Adrenal gland (tissue), 12 donors: ENCODE measurements around the gene SMC1B. TPM values are rescaled to one million over a fixed set of nuclear protein-coding genes. Genes with fewer than 3 reads are reported as not detected.

ENCODE experiments used
- DNase-seq, 7 donors: peaks; one replicate each; pipeline ENCODE4 v3.0.0-alpha.2; 2019 to 2020
- H3K27ac ChIP-seq, 5 donors: fragments of 200-600 bp; sonication (generic) in 4 of 5; 1 replicate in 3 of 5; 2 replicates in 2 of 5; pipeline versions ENCODE4 v1.5.1 to v1.8.0; 2016 to 2020; ENCODE audit warnings: mild to moderate bottlenecking in 1 of 5
- H3K27me3 ChIP-seq: fragments of 200-600 bp; 2 replicates; pipeline ENCODE4 v1.8.0; 2021
- H3K36me3 ChIP-seq, 2 donors: fragments of 200-600 bp; replicated peaks in 1 of 2; 1 replicate in 1 of 2; 2 replicates in 1 of 2; pipeline versions ENCODE4 v1.5.1 to v1.8.0; 2018 to 2022
- H3K4me1 ChIP-seq, 2 donors: fragments of 200-600 bp; replicated peaks in 1 of 2; 1 replicate in 1 of 2; 2 replicates in 1 of 2; pipeline versions ENCODE4 v1.5.1 to v1.8.0; 2018 to 2021
- H3K4me3 ChIP-seq, 4 donors: fragments of 200-600 bp; sonication (generic) in 3 of 4; one replicate each; pipeline ENCODE4 v1.5.1; 2016 to 2018
- H3K9me3 ChIP-seq, 3 donors: fragments of 200-600 bp; sonication (generic) in 1 of 3; replicated peaks in 1 of 3; 1 replicate in 2 of 3; 2 replicates in 1 of 3; pipeline versions ENCODE4 v1.5.1 to v1.8.0; 2016 to 2021
- POLR2A ChIP-seq, 2 donors: fragments of 450-650 bp; IDR thresholded peaks; one replicate each; pipeline ENCODE4 v1.6.1; 2017; ENCODE audit warnings: antibody characterized with exemption in 2 of 2, mild to moderate bottlenecking in 2 of 2, moderate library complexity in 1 of 2
- WGBS, 4 donors: extraction: QIAGEN DNeasy Blood & Tissue Kit in 2 of 4; methylation state at CpG; one replicate each; pipeline versions ENCODE4 v1.1.5 to v1.1.7; 2013 to 2017; 5-methylcytosine and 5-hydroxymethylcytosine counted together
- intact Hi-C, 2 donors: fragments of 100-400 bp; cut with DNase I; formaldehyde crosslinking; loops; one replicate each; pipeline versions ENCODE4 v1.14.1 to v1.15.0; 2022 to 2023
- polyA plus RNA-seq, 3 donors: library from polyadenylated mRNA; stranded (reverse); fragments of 200-250 nt in 2 of 3; fragments of 350-450 nt in 1 of 3; fragmentation: Illumina TruSeq in 1 of 3; extraction: RNeasy Lipid Tissue Mini Kit (QIAGEN cat#74804) in 1 of 3; gene quantifications; one replicate each; pipeline ENCODE4 v1.2.3, GENCODE V29; 2013 to 2014
- total RNA-seq, 9 donors: library from RNA; depleted of rRNA in 4 of 9; stranded (reverse); fragments of >200 nt in 4 of 9; fragments of 120-200 nt in 1 of 9; fragmentation: NEBNext Ultra II Directional in 1 of 9; extraction: Animal tissue kit (Norgen Biotek cat#: 25700) in 1 of 9; gene quantifications; one replicate each; pipeline versions ENCODE4 v1.1.0 to v1.2.4, GENCODE V29; 2013 to 2023
- TF ChIP-seq, protein P1 (sequence below), 6 experiments: fragments of 450-650 bp in 4 of 6; fragments of 200-600 bp in 2 of 6; sonication (generic) in 1 of 6; IDR thresholded peaks; 1 replicate in 5 of 6; 2 replicates in 1 of 6; pipeline versions ENCODE4 v1.5.1 to v1.8.0; 2016 to 2021; ENCODE audit warnings: antibody characterized with exemption in 6 of 6, mild to moderate bottlenecking in 2 of 6, moderate library complexity in 1 of 6
- donor health status: healthy with polysubstance abuse.
- donor health status: Bipolar disorder and iron deficiency.
- donor health status: DM: yes; HTN: yes; CAD: no.
- donor health status: DM: no; HTN: no; CAD: no.
- donor health status: DM: no; HTN: no; CAD: no.
- donor health status: DM: yes; HTN: yes; CAD: no.

Gene SMC1B
- total and polyA plus RNA-seq, 12 donors: 0.06 TPM; not detected in 11

GRCh38 chr22:45402466-45402985, 10.9 kb downstream of the SMC1B start:
- WGBS, 4 donors: 73 to 82% (median 75%) methylated on average over 3 of the region's 3 CpGs
- Histone ChIP-seq H3K4me1 (no peaks in the 10 kb centered on the region), H3K9me3 (no peaks in the 10 kb centered on the region), H3K36me3 (no peaks in the 10 kb centered on the region), H3K27ac (no peak overlapping the region), H3K27me3 (no peaks in the 10 kb centered on the region), H3K4me3 (no peak overlapping the region)
- intact Hi-C loops: no loop called here
- DNase-seq: no peak
- TF ChIP-seq, protein P1, sequence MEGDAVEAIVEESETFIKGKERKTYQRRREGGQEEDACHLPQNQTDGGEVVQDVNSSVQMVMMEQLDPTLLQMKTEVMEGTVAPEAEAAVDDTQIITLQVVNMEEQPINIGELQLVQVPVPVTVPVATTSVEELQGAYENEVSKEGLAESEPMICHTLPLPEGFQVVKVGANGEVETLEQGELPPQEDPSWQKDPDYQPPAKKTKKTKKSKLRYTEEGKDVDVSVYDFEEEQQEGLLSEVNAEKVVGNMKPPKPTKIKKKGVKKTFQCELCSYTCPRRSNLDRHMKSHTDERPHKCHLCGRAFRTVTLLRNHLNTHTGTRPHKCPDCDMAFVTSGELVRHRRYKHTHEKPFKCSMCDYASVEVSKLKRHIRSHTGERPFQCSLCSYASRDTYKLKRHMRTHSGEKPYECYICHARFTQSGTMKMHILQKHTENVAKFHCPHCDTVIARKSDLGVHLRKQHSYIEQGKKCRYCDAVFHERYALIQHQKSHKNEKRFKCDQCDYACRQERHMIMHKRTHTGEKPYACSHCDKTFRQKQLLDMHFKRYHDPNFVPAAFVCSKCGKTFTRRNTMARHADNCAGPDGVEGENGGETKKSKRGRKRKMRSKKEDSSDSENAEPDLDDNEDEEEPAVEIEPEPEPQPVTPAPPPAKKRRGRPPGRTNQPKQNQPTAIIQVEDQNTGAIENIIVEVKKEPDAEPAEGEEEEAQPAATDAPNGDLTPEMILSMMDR (IDR thresholded peaks at IDR 0.05): no peak
- TF ChIP-seq POLR2A (IDR thresholded peaks at IDR 0.05): no peak

DNA sequence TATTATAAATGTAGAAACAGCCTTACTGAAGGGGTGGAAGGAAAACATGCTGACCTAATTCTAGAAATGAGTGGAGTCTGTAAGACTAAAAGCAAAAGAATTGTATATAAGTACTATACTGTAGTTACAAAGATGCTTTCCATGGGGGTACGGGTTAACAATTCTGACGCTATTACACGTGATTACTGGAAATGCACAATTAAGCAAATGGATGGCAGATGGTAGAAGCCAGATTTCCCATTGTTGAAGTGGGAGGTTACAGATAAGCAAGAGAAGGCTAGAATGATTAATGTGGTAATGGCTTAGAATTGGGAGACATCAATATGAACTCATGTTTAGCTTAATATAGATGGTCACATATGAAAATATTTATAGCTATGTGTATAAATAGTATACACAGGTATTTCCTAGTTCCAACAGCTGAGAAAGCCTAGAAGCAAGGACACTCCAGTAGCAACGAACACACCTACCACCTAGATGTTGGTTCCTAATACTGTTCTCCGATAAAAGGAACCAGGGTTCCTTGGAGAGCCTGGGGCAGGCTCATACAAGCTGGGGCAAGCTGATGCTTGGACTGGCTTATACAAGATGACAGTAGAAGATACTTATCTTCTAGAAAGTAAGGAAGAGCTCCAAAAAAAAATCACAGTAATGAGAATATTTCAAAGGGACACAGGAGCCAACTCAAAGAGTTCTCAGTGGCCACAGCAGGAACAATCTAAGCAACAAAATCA, 13.5 kb downstream of the SMC1B start:
- Histone ChIP-seq H3K36me3 (no peaks in the 10 kb centered on the region), H3K27me3 (no peaks in the 10 kb centered on the region), H3K4me3 (no peak overlapping the region), H3K9me3 (no peaks in the 10 kb centered on the region), H3K4me1 (no peaks in the 10 kb centered on the region), H3K27ac (no peak overlapping the region)
- 83 to 91% (median 89%) methylated on average over 5 of the region's 5 CpGs for WGBS, 4 donors
- intact Hi-C loops: no loop called here
- TF ChIP-seq, protein P1 (IDR thresholded peaks at IDR 0.05): no peak
- TF ChIP-seq POLR2A (IDR thresholded peaks at IDR 0.05): no peak
- no peak for DNase-seq

DNA sequence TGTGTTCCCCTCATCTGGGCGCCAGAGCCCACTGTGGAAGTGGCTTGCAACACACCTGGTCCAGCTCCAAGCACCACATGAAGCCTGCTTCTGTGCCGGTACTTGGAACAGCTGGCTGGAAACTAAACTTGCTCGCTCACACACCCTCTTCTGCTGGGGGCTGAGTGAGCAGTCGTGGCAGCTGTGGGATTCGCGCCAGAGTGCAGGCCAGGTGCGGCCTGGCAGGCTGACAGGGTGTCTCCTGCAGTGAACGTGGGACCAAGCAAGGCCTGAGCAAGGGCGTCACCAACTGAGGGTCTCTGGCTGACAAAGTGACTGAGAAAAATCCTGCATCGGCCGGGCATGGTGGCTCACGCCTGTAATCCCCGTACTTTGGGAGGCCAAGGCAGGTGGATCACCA, 15.2 kb downstream of the SMC1B start:
- H3K27ac ChIP-seq: no peak overlapping the region
- TF ChIP-seq, protein P1 (IDR thresholded peaks at IDR 0.05): no peak
- no peak for TF ChIP-seq POLR2A (IDR thresholded peaks at IDR 0.05)

DNA sequence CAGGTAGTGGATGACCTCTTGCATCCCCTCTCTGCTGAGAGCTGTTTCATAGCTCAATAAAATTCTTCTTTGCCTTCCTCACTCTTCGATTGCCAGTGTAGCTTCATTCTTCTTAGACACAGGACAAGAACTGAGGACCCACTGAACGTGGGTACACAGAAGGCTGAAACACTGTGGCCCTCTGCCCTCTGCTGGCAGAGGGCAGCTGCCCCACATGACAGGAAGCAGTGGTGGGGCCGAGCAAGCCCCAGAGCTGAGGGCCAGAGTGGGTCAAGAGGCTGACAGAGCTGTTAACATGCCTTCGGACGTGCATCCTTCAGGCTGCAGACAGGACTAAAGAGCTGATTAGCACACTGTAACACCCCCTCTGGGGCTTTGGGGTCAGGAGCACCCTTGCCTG, 15.6 kb downstream of the SMC1B start:
- Histone ChIP-seq H3K27me3 (no peaks in the 10 kb centered on the region), H3K9me3 (no peaks in the 10 kb centered on the region), H3K36me3 (no peaks in the 10 kb centered on the region), H3K4me1 (no peaks in the 10 kb centered on the region), H3K27ac (no peak overlapping the region), H3K4me3 (no peak overlapping the region)
- 80 to 88% (median 86%) methylated on average over 4 to 5 of the region's 5 CpGs for WGBS, 4 donors
- intact Hi-C loops: no loop called here
- no peak for DNase-seq
- TF ChIP-seq, protein P1 (IDR thresholded peaks at IDR 0.05): no peak

More for the DNA sequence above, 15.2 kb downstream of the SMC1B start:
- H3K9me3 ChIP-seq: no peaks in the 10 kb centered on the region
- no peaks in the 10 kb centered on the region for H3K4me1 ChIP-seq
- DNase-seq: no peak
- H3K4me3 ChIP-seq: no peak overlapping the region
- H3K36me3 ChIP-seq: no peaks in the 10 kb centered on the region
- 74 to 96% (median 92%) methylated on average over 3 to 13 of the region's 13 CpGs for whole genome bisulfite sequencing, 4 donors
- intact Hi-C loops: no loop called here
- no peaks in the 10 kb centered on the region for H3K27me3 ChIP-seq
